Endodermal cell (in vitro differentiated cells): ENCODE measurements around the gene CYP27B1. TPM values are rescaled to one million over a fixed set of nuclear protein-coding genes. Genes with fewer than 3 reads are reported as not detected.

Experiments
- DNase-seq: peaks from one replicate; pipeline ENCODE4 v3.0.0-alpha.2; 2017
- H3K27ac ChIP-seq: 2 replicates; pipeline ENCODE4 v1.5.1; 2013; ENCODE audit warnings: mild to moderate bottlenecking, low read depth, low read length, moderate library complexity
- H3K27me3 ChIP-seq: 2 replicates; pipeline ENCODE4 v1.6.1; 2013; ENCODE audit warnings: mild to moderate bottlenecking, low read length, moderate library complexity; ENCODE audit not compliant: insufficient read depth, control insufficient read depth, poor library complexity, severe bottlenecking
- H3K36me3 ChIP-seq: 2 replicates; pipeline ENCODE4 v1.7.0; 2013; ENCODE audit warnings: mild to moderate bottlenecking, low read length, moderate library complexity; ENCODE audit not compliant: control insufficient read depth, insufficient read depth
- H3K4me1 ChIP-seq: one replicate; pipeline ENCODE4 v1.7.0; 2013; ENCODE audit warnings: low read length; ENCODE audit not compliant: control insufficient read depth, insufficient read depth
- H3K4me3 ChIP-seq: 2 replicates; pipeline ENCODE4 v1.5.1; 2013; ENCODE audit warnings: mild to moderate bottlenecking, low read length, moderate library complexity
- H3K9ac ChIP-seq: 2 replicates; pipeline ENCODE4 v1.6.1; 2013; ENCODE audit warnings: mild to moderate bottlenecking, low read length, moderate library complexity; ENCODE audit not compliant: poor library complexity, severe bottlenecking; ENCODE audit errors: extremely low read depth
- H3K9me3 ChIP-seq: 2 replicates; pipeline ENCODE4 v1.6.1; 2013; ENCODE audit warnings: mild to moderate bottlenecking, low read length, moderate library complexity; ENCODE audit not compliant: control insufficient read depth
- H3K27ac Mint-ChIP-seq: 2 replicates; pipeline ENCODE4 v1.8.0; 2020; ENCODE audit warnings: mixed read lengths
- H3K27me3 Mint-ChIP-seq: 2 replicates; pipeline ENCODE4 v1.8.0; 2021; ENCODE audit warnings: mild to moderate bottlenecking, mixed read lengths; ENCODE audit not compliant: insufficient read depth
- H3K36me3 Mint-ChIP-seq: 2 replicates; pipeline ENCODE4 v1.8.0; 2020; ENCODE audit warnings: low read depth, mixed read lengths
- H3K4me1 Mint-ChIP-seq: 2 replicates; pipeline ENCODE4 v1.8.0; 2020; ENCODE audit warnings: mixed read lengths
- H3K4me3 Mint-ChIP-seq: 2 replicates; pipeline ENCODE4 v1.8.0; 2020; ENCODE audit warnings: mild to moderate bottlenecking, moderate library complexity, mixed read lengths
- H3K9me3 Mint-ChIP-seq: 2 replicates; pipeline ENCODE4 v1.8.0; 2020; ENCODE audit warnings: mild to moderate bottlenecking, mixed read lengths
- CTCF ChIP-seq: fragments of 200-600 bp; sonication (generic); conservative IDR thresholded peaks from 2 replicates; pipeline ENCODE4 v1.5.0; 2021; ENCODE audit warnings: antibody characterized with exemption, mild to moderate bottlenecking
- WGBS, 2 experiments: methylation state at CpG; one replicate each; pipeline versions ENCODE4 v1.1.5 to v1.1.7; 2013; ENCODE audit warnings: missing lambda C conversion rate in 2 of 2, mixed read lengths in 1 of 2; ENCODE audit not compliant: insufficient coverage in 1 of 2, insufficient read length in 1 of 2; 5-methylcytosine and 5-hydroxymethylcytosine counted together
- total RNA-seq, 2 donors: library from RNA; stranded (reverse); fragmentation: NEBNext Ultra II Directional in 1 of 2; extraction: Animal tissue kit (Norgen Biotek cat#: 25700) in 1 of 2; gene quantifications; 2 replicates in 1 of 2; 3 replicates in 1 of 2; pipeline ENCODE4 v1.2.1, GENCODE V29; 2021

CYP27B1 gene
- total RNA-seq, 2 donors from 2014 or later, result 2.4 to 3.1 TPM

- H3K27ac ChIP-seq, result no peak overlapping the region
- peak; percentile 83 for DNase-seq
- H3K4me3 Mint-ChIP-seq, result peak overlapping the region; percentile 73
- H3K27ac Mint-ChIP-seq, result no peak overlapping the region
- H3K36me3 Mint-ChIP-seq, result peaks cover 22% of the 10 kb centered on the region
- peak overlapping the region; percentile 79 for H3K4me3 ChIP-seq
- TF ChIP-seq CTCF, result no peak
- H3K9me3 ChIP-seq, result no peaks in the 10 kb centered on the region
- H3K27me3 Mint-ChIP-seq, result peaks cover 59% of the 10 kb centered on the region
- H3K4me1 Mint-ChIP-seq, result peaks cover 36% of the 10 kb centered on the region
- H3K9me3 Mint-ChIP-seq, result no peaks in the 10 kb centered on the region
- peaks cover 12% of the 10 kb centered on the region for H3K36me3 ChIP-seq
- H3K27me3 ChIP-seq, result peaks cover 46% of the 10 kb centered on the region
- WGBS, 2 experiments, result 0% methylated on average over 28 to 70 of the region's 76 CpGs
- no peak overlapping the region for H3K9ac ChIP-seq
- peaks cover 4% of the 10 kb centered on the region for H3K4me1 ChIP-seq
Observed at GRCh38 chr12:57755454-57756372, 11.2 kb downstream of the CYP27B1 start.

GRCh38 chr12:57755194-57755453 is 11.8 kb downstream of the CYP27B1 start:
- H3K4me3 ChIP-seq, result no peak overlapping the region
- H3K27me3 Mint-ChIP-seq, result peaks cover 54% of the 10 kb centered on the region

More at GRCh38 chr12:57755194-57755453, 11.8 kb downstream of the CYP27B1 start:
- Histone ChIP-seq H3K9me3 (no peaks in the 10 kb centered on the region), H3K9ac (no peak overlapping the region), H3K4me1 (peaks cover 5% of the 10 kb centered on the region), H3K27me3 (peaks cover 43% of the 10 kb centered on the region), H3K36me3 (peaks cover 18% of the 10 kb centered on the region), H3K27ac (no peak overlapping the region)
- WGBS, 2 experiments, result 0% methylated on average over 33 of the region's 34 CpGs; no CpG with 5 or more reads in 1 of the 2 experiments
- no peak overlapping the region for H3K27ac Mint-ChIP-seq
- H3K36me3 Mint-ChIP-seq, result peaks cover 28% of the 10 kb centered on the region
- H3K4me3 Mint-ChIP-seq, result peak overlapping the region; percentile 73
- H3K9me3 Mint-ChIP-seq, result no peaks in the 10 kb centered on the region
- H3K4me1 Mint-ChIP-seq, result peaks cover 37% of the 10 kb centered on the region
- no peak for TF ChIP-seq CTCF
- DNase-seq, result no peak
